GM19023 (cell line): ENCODE results near the gene MPP4.
"Not testable (repeated sequence)": the region's sequence is repeated elsewhere in the genome, so short reads cannot be mapped to it uniquely, and the experiment has no call there.

Experiments
- ATAC-seq: cut with Tn5 transposase; IDR thresholded peaks from one replicate; pipeline ENCODE4 v1.9.1; 2021; ENCODE audit warnings: mild to moderate bottlenecking, moderate library complexity; ENCODE audit not compliant: unreplicated experiment

Gene MPP4

DNA sequence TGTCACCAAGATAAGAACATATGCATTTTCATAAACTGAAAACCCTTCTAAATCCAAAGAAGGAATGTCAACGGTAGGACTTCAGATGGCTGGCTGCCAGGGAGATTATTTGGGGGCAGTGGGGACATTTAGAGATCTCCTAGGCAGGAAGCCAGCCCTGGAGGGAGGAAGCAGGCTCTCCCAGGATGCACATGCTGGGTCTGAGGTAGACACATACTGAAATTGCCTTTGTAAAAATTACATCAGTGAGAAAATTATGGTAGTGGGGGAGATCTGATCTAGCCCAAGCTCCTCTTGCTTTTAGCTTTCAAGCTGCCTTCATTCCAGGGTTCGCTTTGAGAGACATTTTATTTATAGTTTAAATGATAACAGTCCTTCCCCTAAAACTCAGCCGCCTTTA, 24.1 kb downstream of the MPP4 start:
- no peak for ATAC-seq

DNA sequence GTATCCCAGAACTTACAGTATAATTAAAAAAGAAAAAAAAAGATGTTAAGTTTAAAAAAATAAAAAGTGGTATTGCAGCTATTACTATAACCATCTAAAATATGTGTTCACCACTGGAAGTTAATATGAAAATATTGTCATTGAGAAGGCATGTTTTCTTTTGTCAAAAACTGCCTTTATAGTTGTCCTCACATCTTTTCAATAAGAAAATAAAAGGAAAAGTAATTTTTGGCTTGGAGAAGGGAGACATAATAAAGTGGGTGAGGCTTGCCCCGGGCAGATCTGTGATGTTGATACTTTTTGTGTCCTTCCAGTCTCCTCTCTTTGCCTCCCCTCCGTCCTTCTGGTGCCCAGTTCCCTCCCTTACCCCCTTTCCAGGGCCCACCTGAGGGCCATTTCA, 24.9 kb downstream of the MPP4 start:
- no peak for ATAC-seq

DNA sequence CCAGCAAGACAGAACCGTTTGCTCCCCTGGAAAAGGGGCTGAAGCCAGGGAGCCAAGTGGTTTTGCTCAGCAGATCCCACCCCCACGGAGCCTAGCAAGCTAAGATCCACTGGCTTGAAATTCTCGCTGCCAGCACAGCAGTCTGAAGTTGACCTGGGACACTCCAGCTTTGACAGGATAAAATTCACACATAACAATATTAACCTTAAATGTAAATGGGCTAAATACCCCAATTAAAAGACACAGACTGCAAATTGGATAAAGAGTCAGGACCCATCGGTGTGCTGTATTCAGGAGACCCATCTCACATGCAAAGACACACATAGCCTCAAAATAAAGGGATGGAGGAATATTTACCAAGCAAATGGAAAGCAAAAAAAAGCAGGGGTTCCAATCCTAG, 27.2 kb downstream of the MPP4 start:
- ATAC-seq: not testable (repeated sequence)

- no peak for ATAC-seq
These were observed 28.6 kb downstream of the MPP4 start for GRCh38 chr2:201669865-201670264.

GRCh38 chr2:201668402-201668910, 30.0 kb downstream of the MPP4 start:
- no peak for ATAC-seq

GRCh38 chr2:201664334-201664733, 34.1 kb downstream of the MPP4 start:
- no peak for ATAC-seq

GRCh38 chr2:201661366-201661765, 37.1 kb downstream of the MPP4 start:
- no peak for ATAC-seq

- ATAC-seq: no peak
These were observed 38.0 kb downstream of the MPP4 start for GRCh38 chr2:201660293-201660895.

DNA sequence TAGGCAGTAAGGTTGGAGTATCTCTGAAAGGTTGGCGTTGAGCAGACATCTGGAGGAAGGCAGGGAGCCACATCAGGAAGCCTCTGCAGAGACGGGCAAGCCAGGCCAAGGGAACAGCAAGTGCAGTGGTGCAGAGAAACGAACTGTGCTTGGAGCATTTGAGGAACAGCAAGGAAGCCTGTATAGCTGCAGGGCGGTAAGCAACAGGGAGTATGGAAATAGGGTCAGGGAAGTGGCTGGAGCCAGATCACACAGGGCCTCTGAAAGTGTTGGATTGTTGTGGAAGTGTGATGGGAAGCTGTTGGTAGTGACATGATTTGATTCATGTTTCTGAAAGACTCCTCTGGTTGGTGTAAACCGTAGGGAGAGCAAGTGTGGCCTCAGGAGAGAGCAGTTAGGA, 41.7 kb downstream of the MPP4 start:
- no peak for ATAC-seq

DNA sequence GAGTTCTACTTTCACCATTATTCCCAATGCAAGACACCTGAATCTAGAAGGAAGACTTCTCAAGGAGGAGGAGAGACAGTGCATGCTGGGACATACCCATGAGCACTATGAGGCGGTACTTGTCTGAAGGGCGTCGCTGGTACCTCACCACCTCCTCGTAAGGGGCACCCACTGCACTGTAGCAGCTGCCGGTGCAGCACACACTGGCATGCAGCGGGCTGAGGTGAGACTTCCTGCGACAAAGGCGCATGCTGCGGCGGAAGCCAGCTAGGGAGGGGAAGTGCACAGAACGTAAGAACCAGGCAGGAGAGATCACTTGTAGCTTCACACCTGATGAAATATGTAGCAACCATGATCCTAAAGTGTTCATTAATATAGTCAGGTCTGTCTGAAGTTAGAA, 42.3 kb downstream of the MPP4 start:
- no peak for ATAC-seq

DNA sequence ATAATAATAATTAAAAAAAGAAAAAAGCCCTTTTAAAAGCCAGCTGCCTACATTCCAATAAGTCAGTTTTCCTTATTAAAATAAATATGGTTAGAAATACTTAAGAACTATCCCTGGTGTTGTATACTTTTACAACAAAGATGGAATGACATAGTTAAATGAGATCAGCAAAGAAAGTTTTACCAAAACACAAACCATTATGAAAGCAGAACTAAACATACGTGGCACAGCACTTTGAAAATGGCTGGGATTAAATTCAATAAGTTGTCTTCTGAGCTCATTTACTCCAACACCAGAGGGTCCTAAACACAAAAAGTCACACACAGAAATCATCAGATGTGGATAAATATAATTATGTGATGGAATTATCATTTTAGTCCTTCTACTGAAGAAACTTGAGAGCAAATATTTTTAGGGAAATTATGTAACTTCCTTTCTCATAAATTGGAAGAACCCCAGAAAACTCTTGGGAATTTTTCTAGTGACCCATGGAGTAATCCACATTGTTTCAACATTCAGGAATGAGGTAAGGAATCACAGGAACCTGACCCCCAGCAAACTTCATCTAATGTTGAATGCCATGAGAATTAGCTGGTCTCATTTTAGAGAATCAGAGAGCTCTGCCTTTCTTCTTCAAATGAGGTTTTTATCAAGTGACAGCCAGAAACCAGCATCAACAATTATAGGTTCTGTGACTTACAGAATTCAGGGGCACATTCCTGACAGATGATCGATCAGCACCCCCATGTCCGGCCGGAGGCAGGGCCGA, 43.6 kb downstream of the MPP4 start:
- ATAC-seq: no peak

DNA sequence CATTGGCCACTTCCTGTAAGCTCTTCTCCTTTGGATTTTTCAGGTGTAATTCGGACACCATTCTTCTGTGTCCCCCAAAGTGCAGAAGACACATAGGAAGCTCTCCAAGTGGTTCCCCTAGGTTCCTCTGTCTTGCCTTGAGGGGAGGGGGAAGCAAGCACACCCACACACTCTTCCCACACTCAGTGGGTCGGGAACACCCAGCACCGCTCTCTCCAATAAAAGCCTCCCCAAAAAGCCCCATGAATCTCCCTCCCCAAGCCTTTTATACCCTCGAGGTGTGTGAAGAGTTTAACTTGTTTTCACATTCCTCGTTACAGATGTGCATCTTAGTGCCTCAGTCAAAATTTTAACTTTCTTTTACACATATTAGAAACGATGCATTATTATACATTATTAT, 45.2 kb downstream of the MPP4 start:
- no peak for ATAC-seq

- no peak for ATAC-seq
These were observed 49.0 kb downstream of the MPP4 start for GRCh38 chr2:201649442-201649841.

GRCh38 chr2:201647431-201647830, 51.0 kb downstream of the MPP4 start:
- no peak for ATAC-seq

DNA sequence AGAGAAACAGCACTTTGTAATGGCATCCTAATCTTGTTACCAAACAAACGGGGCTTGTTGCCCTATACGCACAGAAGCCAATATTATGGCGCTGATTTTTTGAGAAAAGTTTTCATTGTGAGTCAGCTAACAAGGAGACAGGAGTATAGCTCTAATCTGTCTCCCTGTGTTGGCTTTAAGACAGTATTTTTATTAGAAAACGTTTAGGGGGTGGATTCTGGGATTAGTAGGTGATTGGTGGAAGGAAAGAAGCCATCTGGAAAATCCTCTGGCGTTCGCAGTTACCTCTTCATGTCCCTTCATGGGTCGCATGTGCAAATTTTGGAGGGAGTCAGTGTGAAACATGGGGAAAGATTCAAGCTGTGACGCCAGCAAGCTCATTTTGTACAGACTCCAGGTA, 54.4 kb downstream of the MPP4 start:
- ATAC-seq: no peak

- ATAC-seq: peak; percentile 50
These were observed 55.1 kb downstream of the MPP4 start, which contains the start of gene TMEM237 for GRCh38 chr2:201643216-201643890. TMEM237 (minus strand) TSS chr2:201643503; CDS start chr2:201643400, 103 bp downstream.

GRCh38 chr2:201642579-201643215, 55.7 kb downstream of the MPP4 start:
- peak; percentile 82 for ATAC-seq

- peak; percentile 33 for ATAC-seq
These were observed 56.3 kb downstream of the MPP4 start for GRCh38 chr2:201642086-201642578.

- no peak for ATAC-seq
These were observed 59.2 kb downstream of the MPP4 start for GRCh38 chr2:201639205-201639604.

DNA sequence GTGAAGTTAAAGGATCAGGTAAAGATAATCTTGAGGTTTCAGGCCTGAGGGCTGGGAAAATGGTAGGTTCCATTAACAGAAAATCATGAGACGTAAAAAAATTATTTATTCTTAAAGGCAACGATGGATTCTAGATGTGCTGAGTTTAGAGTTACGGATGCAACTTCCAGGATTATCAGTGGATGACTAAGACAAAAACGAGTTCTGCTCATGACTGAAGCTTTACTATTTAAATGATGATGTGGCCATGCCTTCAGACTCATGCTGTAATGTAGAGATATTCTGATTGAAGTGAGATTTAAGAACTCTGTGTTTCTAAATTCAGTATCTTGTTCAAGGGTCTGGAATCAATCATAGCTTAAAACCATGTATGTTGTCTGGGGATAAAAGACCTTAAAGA, 60.1 kb downstream of the MPP4 start:
- ATAC-seq: no peak

- no peak for ATAC-seq
These were observed 64.7 kb downstream of the MPP4 start for GRCh38 chr2:201633661-201634249.
